ENCODE measurements around the gene STK32A. TPM values are rescaled to one million over a fixed set of nuclear protein-coding genes. Genes with fewer than 3 reads are reported as not detected.

Gene STK32A
- total RNA-seq, 1 experiment from 2014 or later = 1.2 TPM

DNA sequence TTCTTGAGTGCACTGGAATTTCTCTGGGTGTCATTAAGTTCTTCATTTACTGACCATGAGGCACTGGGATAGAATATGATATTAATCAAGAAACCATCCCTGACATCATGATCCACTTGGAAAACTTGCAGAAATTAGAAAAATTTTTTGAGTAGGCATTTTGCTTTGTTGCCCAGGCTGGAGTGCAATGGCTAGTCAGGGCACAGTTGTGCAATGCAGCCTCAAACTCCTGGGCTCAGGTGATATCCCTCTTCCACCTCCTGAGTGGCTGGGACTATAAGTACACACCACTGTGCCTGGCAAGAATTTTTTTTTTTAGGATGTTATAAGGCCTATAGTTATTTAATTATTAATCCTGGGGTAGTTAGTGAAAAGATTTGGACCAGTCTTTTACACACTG lies 106.5 kb downstream of the STK32A start:
- no peak overlapping the region for H3K27ac ChIP-seq (ENCODE audit: low read depth, low read length)
- H3K27me3 ChIP-seq (ENCODE audit: insufficient read depth, low read length) = no peaks in the 10 kb centered on the region
- H3K9ac ChIP-seq (ENCODE audit: low read length) = no peak overlapping the region
- DNase-seq (ENCODE audit: low read depth, low spot score) (no peak), ATAC-seq (no peak)
- H3K4me1 ChIP-seq (ENCODE audit: control insufficient read depth in 1 of 2, insufficient read depth in 2 of 2, low read length in 2 of 2) = no peaks in the 10 kb centered on the region
- intact Hi-C loops (cut with micrococcal nuclease) = no loop called here
- no peak overlapping the region for H2AFZ ChIP-seq (ENCODE audit: low read depth, low read length, poor library complexity, severe bottlenecking)
- no peak overlapping the region for H3K4me3 ChIP-seq (replicated peaks in 1 of 2; ENCODE audit: low read depth in 1 of 2, low read length in 2 of 2)
- ChIA-PET CTCF (no interaction called here), POLR2A (no interaction called here), RAD21 (ENCODE audit: low non-redundant PET in 1 of 2, low total read pairs in 2 of 2, uncharacterized antibody in 2 of 2, unreplicated experiment in 2 of 2) (no interaction called here)
- H3K79me2 ChIP-seq (ENCODE audit: insufficient read depth, low read length) = no peaks in the 10 kb centered on the region
- BruUV-seq (replicated peaks) = no TSS peak
- H3K9me3 ChIP-seq (ENCODE audit: control insufficient read depth in 1 of 2, insufficient read depth in 1 of 2, low read depth in 1 of 2, low read length in 2 of 2) = no peaks in the 10 kb centered on the region
- TF ChIP-seq, protein P1, sequence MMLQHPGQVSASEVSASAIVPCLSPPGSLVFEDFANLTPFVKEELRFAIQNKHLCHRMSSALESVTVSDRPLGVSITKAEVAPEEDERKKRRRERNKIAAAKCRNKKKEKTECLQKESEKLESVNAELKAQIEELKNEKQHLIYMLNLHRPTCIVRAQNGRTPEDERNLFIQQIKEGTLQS (IDR thresholded peaks at IDR 0.05) = no peak
- no peak for TF ChIP-seq EZH2 (IDR thresholded peaks at IDR 0.05)
- TF ChIP-seq, protein P2, sequence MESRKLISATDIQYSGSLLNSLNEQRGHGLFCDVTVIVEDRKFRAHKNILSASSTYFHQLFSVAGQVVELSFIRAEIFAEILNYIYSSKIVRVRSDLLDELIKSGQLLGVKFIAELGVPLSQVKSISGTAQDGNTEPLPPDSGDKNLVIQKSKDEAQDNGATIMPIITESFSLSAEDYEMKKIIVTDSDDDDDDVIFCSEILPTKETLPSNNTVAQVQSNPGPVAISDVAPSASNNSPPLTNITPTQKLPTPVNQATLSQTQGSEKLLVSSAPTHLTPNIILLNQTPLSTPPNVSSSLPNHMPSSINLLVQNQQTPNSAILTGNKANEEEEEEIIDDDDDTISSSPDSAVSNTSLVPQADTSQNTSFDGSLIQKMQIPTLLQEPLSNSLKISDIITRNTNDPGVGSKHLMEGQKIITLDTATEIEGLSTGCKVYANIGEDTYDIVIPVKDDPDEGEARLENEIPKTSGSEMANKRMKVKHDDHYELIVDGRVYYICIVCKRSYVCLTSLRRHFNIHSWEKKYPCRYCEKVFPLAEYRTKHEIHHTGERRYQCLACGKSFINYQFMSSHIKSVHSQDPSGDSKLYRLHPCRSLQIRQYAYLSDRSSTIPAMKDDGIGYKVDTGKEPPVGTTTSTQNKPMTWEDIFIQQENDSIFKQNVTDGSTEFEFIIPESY (IDR thresholded peaks at IDR 0.05; ENCODE audit: extremely low read depth, insufficient replicate concordance, low read length) = no peak
- TF ChIP-seq JUND (IDR thresholded peaks at IDR 0.05) = no peak
- no peak for TF ChIP-seq ZFX (IDR thresholded peaks at IDR 0.05)
- no peak for TF ChIP-seq MAX (IDR thresholded peaks at IDR 0.05)
- TF ChIP-seq SP1 (IDR thresholded peaks at IDR 0.05; ENCODE audit: low read depth) = no peak
- TF ChIP-seq CEBPB (IDR thresholded peaks at IDR 0.05; ENCODE audit: low read depth) = no peak
- TF ChIP-seq EZH2phosphoT487 (IDR thresholded peaks at IDR 0.05; ENCODE audit: borderline replicate concordance) = no peak
- H3K36me3 ChIP-seq (ENCODE audit: control insufficient read depth in 1 of 2, insufficient read depth in 2 of 2, low read length in 2 of 2) = no peaks in the 10 kb centered on the region
- H3K4me2 ChIP-seq (ENCODE audit: low read length) = no peak overlapping the region
- no peaks in the 10 kb centered on the region for H3K9me2 ChIP-seq (ENCODE audit: insufficient read depth)
- no peaks in the 10 kb centered on the region for H4K20me1 ChIP-seq (ENCODE audit: insufficient read depth)

GRCh38 chr5:147344861-147345260 lies 110.0 kb downstream of the STK32A start:
- H2AFZ ChIP-seq (ENCODE audit: low read depth, low read length, poor library complexity, severe bottlenecking) = no peak overlapping the region
- H4K20me1 ChIP-seq (ENCODE audit: insufficient read depth) = no peaks in the 10 kb centered on the region
- POLR2A ChIA-PET = no interaction called here
- H3K4me3 ChIP-seq (replicated peaks in 1 of 2; ENCODE audit: low read depth in 1 of 2, low read length in 2 of 2) = no peak overlapping the region
- ATAC-seq (no peak), DNase-seq (ENCODE audit: low read depth, low spot score) (no peak)
- RAD21 ChIA-PET (ENCODE audit: low non-redundant PET in 1 of 2, low total read pairs in 2 of 2, uncharacterized antibody in 2 of 2, unreplicated experiment in 2 of 2) = no interaction called here
- H3K9ac ChIP-seq (ENCODE audit: low read length) = no peak overlapping the region
- H3K27me3 ChIP-seq (ENCODE audit: insufficient read depth, low read length) = no peaks in the 10 kb centered on the region
- no TSS peak for BruUV-seq (replicated peaks)
- CTCF ChIA-PET = no interaction called here
- no peaks in the 10 kb centered on the region for H3K36me3 ChIP-seq (ENCODE audit: control insufficient read depth in 1 of 2, insufficient read depth in 2 of 2, low read length in 2 of 2)
- no peaks in the 10 kb centered on the region for H3K9me3 ChIP-seq (ENCODE audit: control insufficient read depth in 1 of 2, insufficient read depth in 1 of 2, low read depth in 1 of 2, low read length in 2 of 2)
- H3K4me2 ChIP-seq (ENCODE audit: low read length) = no peak overlapping the region
- TF ChIP-seq, protein P1 (IDR thresholded peaks at IDR 0.05) = no peak
- no peak for TF ChIP-seq EZH2phosphoT487 (IDR thresholded peaks at IDR 0.05; ENCODE audit: borderline replicate concordance)
- no peak for TF ChIP-seq ZFX (IDR thresholded peaks at IDR 0.05)
- TF ChIP-seq YY1 (IDR thresholded peaks at IDR 0.05; ENCODE audit: extremely low read depth, insufficient replicate concordance, low read depth, low read length) = no peak
- no peak for TF ChIP-seq EGR1 (IDR thresholded peaks at IDR 0.05; ENCODE audit: low read depth)
- TF ChIP-seq SIN3A (IDR thresholded peaks at IDR 0.05; ENCODE audit: low read depth) = no peak
- TF ChIP-seq CEBPB (IDR thresholded peaks at IDR 0.05; ENCODE audit: low read depth) = no peak
- TF ChIP-seq RAD21 (IDR thresholded peaks at IDR 0.05; ENCODE audit: low read depth) = no peak
- TF ChIP-seq JUND (IDR thresholded peaks at IDR 0.05) = no peak
- no peak for TF ChIP-seq ELF1 (IDR thresholded peaks at IDR 0.05; ENCODE audit: borderline replicate concordance, low read depth)
- TF ChIP-seq EZH2 (IDR thresholded peaks at IDR 0.05) = no peak
- TF ChIP-seq, protein P3, sequence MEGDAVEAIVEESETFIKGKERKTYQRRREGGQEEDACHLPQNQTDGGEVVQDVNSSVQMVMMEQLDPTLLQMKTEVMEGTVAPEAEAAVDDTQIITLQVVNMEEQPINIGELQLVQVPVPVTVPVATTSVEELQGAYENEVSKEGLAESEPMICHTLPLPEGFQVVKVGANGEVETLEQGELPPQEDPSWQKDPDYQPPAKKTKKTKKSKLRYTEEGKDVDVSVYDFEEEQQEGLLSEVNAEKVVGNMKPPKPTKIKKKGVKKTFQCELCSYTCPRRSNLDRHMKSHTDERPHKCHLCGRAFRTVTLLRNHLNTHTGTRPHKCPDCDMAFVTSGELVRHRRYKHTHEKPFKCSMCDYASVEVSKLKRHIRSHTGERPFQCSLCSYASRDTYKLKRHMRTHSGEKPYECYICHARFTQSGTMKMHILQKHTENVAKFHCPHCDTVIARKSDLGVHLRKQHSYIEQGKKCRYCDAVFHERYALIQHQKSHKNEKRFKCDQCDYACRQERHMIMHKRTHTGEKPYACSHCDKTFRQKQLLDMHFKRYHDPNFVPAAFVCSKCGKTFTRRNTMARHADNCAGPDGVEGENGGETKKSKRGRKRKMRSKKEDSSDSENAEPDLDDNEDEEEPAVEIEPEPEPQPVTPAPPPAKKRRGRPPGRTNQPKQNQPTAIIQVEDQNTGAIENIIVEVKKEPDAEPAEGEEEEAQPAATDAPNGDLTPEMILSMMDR (IDR thresholded peaks at IDR 0.05 in 2 of 3, conservative IDR thresholded peaks at IDR 0.05 in 1 of 3; ENCODE audit: borderline replicate concordance in 1 of 3, insufficient read depth in 1 of 3, low read depth in 2 of 3, low read length in 2 of 3) = no peak
- no peak overlapping the region for H3K27ac ChIP-seq (ENCODE audit: low read depth, low read length)
- no peaks in the 10 kb centered on the region for H3K4me1 ChIP-seq (ENCODE audit: control insufficient read depth in 1 of 2, insufficient read depth in 2 of 2, low read length in 2 of 2)
- no peaks in the 10 kb centered on the region for H3K9me2 ChIP-seq (ENCODE audit: insufficient read depth)
- H3K79me2 ChIP-seq (ENCODE audit: insufficient read depth, low read length) = no peaks in the 10 kb centered on the region
- intact Hi-C loops (cut with micrococcal nuclease) = no loop called here
